Heart left ventricle (tissue), 13 donors: ENCODE data around the gene PRKN.

Source experiments
- CTCF ChIP-seq, 12 donors: fragments of 200-600 bp; sonication (generic) in 4 of 12; IDR thresholded peaks; one replicate each; pipeline versions ENCODE4 v1.5.0 to v1.8.0; 2018 to 2022; ENCODE audit warnings: antibody characterized with exemption in 12 of 12, mild to moderate bottlenecking in 5 of 12
- POLR2A ChIP-seq, 2 donors: fragments of 450-650 bp; IDR thresholded peaks; one replicate each; pipeline ENCODE4 v1.6.1; 2017; ENCODE audit warnings: antibody characterized with exemption in 2 of 2, mild to moderate bottlenecking in 2 of 2, moderate library complexity in 2 of 2
- donor health status: ischemic (EF 13 %, LVEDD 7.1; RV severe dilation, severe dysfunction).
- donor health status: DM: no; HTN: yes; CAD: no.
- donor health status: DM: no; HTN: no; CAD: no.
- donor health status: ischemic (EF 25% LVEDD 6.9; RV normal size, moderate dysfunction).
- donor health status: ischemic (EF 25% LVEDD 5.7; RV mildly dilated, moderate dysfunction).
- donor health status: ischemic (EF 35%, LVEDD 5.7; RV mildly dilated, moderate dysfunction).
- donor health status: nonischemic (EF 11% LVEDD 7.7; RV severe dilation, severe dysfunction).
- donor health status: DM: yes; HTN: yes; CAD: no.
- donor health status: PGD.
- donor health status: ischemic (EF 29% LVEDD 5.4; RV normal size, mild dysfunction).
- donor health status: nonischemic (EF 23%, LVEDD 6.1; RV moderate dilation, normal function).

DNA sequence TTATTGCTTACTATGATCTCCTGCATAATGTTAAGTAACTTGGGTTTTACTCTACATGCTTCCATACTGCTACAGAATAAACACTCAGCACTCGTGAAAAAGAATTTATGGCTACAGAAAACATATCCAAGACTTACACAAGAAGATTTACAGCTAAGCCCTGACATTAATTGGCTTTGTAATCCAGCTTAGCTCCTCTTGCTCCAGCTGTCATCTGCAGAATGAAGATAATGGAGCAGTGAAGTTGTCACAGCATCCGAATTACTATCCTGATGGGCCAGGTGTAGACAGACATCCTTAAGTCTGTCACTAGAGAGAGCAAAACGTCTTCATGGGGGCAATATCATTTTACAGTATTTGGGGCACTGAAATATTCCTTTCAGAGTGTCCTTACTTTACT lies 155.3 kb downstream of the PRKN start:
- TF ChIP-seq CTCF (IDR thresholded peaks at IDR 0.05) (no peak), POLR2A (IDR thresholded peaks at IDR 0.05) (no peak)
